IMR-90 (cell line): ENCODE measurements around the gene CNGB1. TPM values are rescaled to one million over a fixed set of nuclear protein-coding genes. Genes with fewer than 3 reads are reported as not detected.

Source experiments
- ATAC-seq: fragments of 200-7000 bp; cut with Tn5 transposase; 2 replicates; pipeline ENCODE4 v1.9.1; 2020; ENCODE audit warnings: low read depth, mild to moderate bottlenecking, moderate library complexity
- Bru-seq: library from RNA; stranded (reverse); fragments of 400-500 nt; gene quantifications from one replicate; lab custom pipeline; 2021; lab: Mats Ljungman, UMichigan
- BruChase-seq, 2 experiments: library from RNA; stranded (reverse); fragments of 400-500 nt; gene quantifications; one replicate each; lab custom pipeline; 2021; lab: Mats Ljungman, UMichigan
- BruUV-seq: library from RNA; stranded (reverse); fragments of 400-500 nt; replicated peaks from 2 replicates; lab custom pipeline; 2021; lab: Mats Ljungman, UMichigan
- CTCF ChIA-PET: fragments of 300-600 bp; formaldehyde crosslinking; extraction: SDS; loops from one replicate; lab custom pipeline; 2021; ENCODE audit warnings: antibody characterized with exemption; lab: Yijun Ruan, JAX
- POLR2A ChIA-PET: fragments of 300-600 bp; sonication (Branson Sonifier 250); formaldehyde crosslinking; loops from one replicate; lab custom pipeline; 2022; ENCODE audit warnings: antibody characterized with exemption; ENCODE audit not compliant: unreplicated experiment; lab: Charles Lee
- DNase-seq: peaks from one replicate; pipeline ENCODE4 v3.0.0; 2013
- H2AFZ ChIP-seq: replicated peaks from 2 replicates; pipeline ENCODE3; 2013; ENCODE audit warnings: low read length, mild to moderate bottlenecking; ENCODE audit not compliant: poor library complexity
- H2AK5ac ChIP-seq: 2 replicates; pipeline ENCODE4 v1.6.1; 2013; ENCODE audit warnings: low read depth, low read length, inconsistent platforms
- H2AK9ac ChIP-seq: replicated peaks from 2 replicates; pipeline ENCODE3; 2013; ENCODE audit warnings: mild to moderate bottlenecking, low read depth, low read length, moderate library complexity; ENCODE audit not compliant: poor library complexity
- H2BK120ac ChIP-seq: 2 replicates; pipeline ENCODE4 v1.6.1; 2013; ENCODE audit warnings: low read depth, low read length, inconsistent platforms
- H2BK15ac ChIP-seq: 3 replicates; pipeline ENCODE4 v1.6.1; 2013; ENCODE audit warnings: low read depth, low read length, inconsistent platforms
- H2BK20ac ChIP-seq: 2 replicates; pipeline ENCODE4 v1.6.1; 2013; ENCODE audit warnings: low read depth, mild to moderate bottlenecking, inconsistent platforms, low read length, moderate library complexity
- H2BK5ac ChIP-seq: 2 replicates; pipeline ENCODE4 v1.6.1; 2013; ENCODE audit warnings: mild to moderate bottlenecking, low read depth, low read length, inconsistent platforms; ENCODE audit not compliant: poor library complexity, severe bottlenecking
- H3K14ac ChIP-seq: replicated peaks from 2 replicates; pipeline ENCODE4 v1.6.1; 2013; ENCODE audit warnings: low read depth, low read length, inconsistent platforms
- H3K18ac ChIP-seq: 2 replicates; pipeline ENCODE4 v1.6.1; 2013; ENCODE audit warnings: low read depth, low read length, control low read depth
- H3K23ac ChIP-seq: 2 replicates; pipeline ENCODE4 v1.6.1; 2013; ENCODE audit warnings: low read depth, low read length, inconsistent platforms
- H3K27ac ChIP-seq: 2 replicates; pipeline ENCODE4 v1.5.1; 2013; ENCODE audit warnings: mild to moderate bottlenecking, control low read depth, low read length; ENCODE audit not compliant: insufficient read depth
- H3K27me3 ChIP-seq: 2 replicates; pipeline ENCODE4 v1.6.1; 2013; ENCODE audit warnings: low read length; ENCODE audit not compliant: control insufficient read depth, insufficient read depth
- H3K36me3 ChIP-seq: 2 replicates; pipeline ENCODE4 v1.6.1; 2013; ENCODE audit warnings: low read length, mixed read lengths; ENCODE audit not compliant: control insufficient read depth, insufficient read depth
- H3K4ac ChIP-seq: 2 replicates; pipeline ENCODE4 v1.6.1; 2013; ENCODE audit warnings: low read depth, low read length, inconsistent platforms
- H3K4me1 ChIP-seq: 2 replicates; pipeline ENCODE4 v1.6.1; 2013; ENCODE audit warnings: low read length, mixed read lengths; ENCODE audit not compliant: control insufficient read depth, insufficient read depth
- H3K4me2 ChIP-seq: 2 replicates; pipeline ENCODE4 v1.6.1; 2013; ENCODE audit warnings: low read depth, mild to moderate bottlenecking, control low read depth, low read length, moderate library complexity
- H3K4me3 ChIP-seq: 2 replicates; pipeline ENCODE4 v1.5.1; 2013; ENCODE audit warnings: low read depth, mild to moderate bottlenecking, control low read depth, low read length, moderate library complexity; ENCODE audit not compliant: insufficient read depth
- H3K56ac ChIP-seq: 2 replicates; pipeline ENCODE4 v1.6.1; 2013; ENCODE audit warnings: low read length, inconsistent platforms; ENCODE audit not compliant: insufficient read depth; ENCODE audit errors: extremely low read depth
- H3K79me1 ChIP-seq, 2 experiments: 2 replicates each; pipeline ENCODE4 v1.6.1; 2013; ENCODE audit warnings: low read length in 2 of 2, inconsistent platforms in 1 of 2, low read depth in 1 of 2
- H3K9ac ChIP-seq: 2 replicates; pipeline ENCODE4 v1.6.1; 2013; ENCODE audit warnings: low read depth, low read length, control low read depth
- H3K9me1 ChIP-seq: 2 replicates; pipeline ENCODE4 v1.6.1; 2013; ENCODE audit warnings: low read length, inconsistent platforms; ENCODE audit not compliant: insufficient read depth
- H3K9me3 ChIP-seq: 2 replicates; pipeline ENCODE4 v1.6.1; 2013; ENCODE audit warnings: low read length; ENCODE audit not compliant: control insufficient read depth, insufficient read depth
- H4K20me1 ChIP-seq: 2 replicates; pipeline ENCODE4 v1.6.1; 2013; ENCODE audit warnings: low read length, inconsistent platforms; ENCODE audit not compliant: insufficient read depth
- H4K5ac ChIP-seq: 2 replicates; pipeline ENCODE4 v1.6.1; 2013; ENCODE audit warnings: mild to moderate bottlenecking, low read depth, low read length, control low read depth
- H4K8ac ChIP-seq, 2 experiments: 2 replicates each; pipeline ENCODE4 v1.6.1; 2013; ENCODE audit warnings: low read depth in 2 of 2, low read length in 2 of 2, control low read depth in 1 of 2, inconsistent platforms in 1 of 2
- H4K91ac ChIP-seq: 2 replicates; pipeline ENCODE4 v1.6.1; 2013; ENCODE audit warnings: low read depth, low read length, inconsistent platforms; ENCODE audit not compliant: insufficient read depth
- CEBPB ChIP-seq: IDR thresholded peaks from 2 replicates; pipeline ENCODE4 v1.6.1; 2012; ENCODE audit warnings: low read depth, low read length, improper control_type of control experiment
- NFE2L2 ChIP-seq: fragments of 150-350 bp; IDR thresholded peaks from 2 replicates; pipeline ENCODE4 v1.6.1; 2016; ENCODE audit warnings: low read depth, mild to moderate bottlenecking, low read length
- POLR2A ChIP-seq: IDR thresholded peaks from 2 replicates; pipeline ENCODE4 v1.6.1; 2012; ENCODE audit warnings: mild to moderate bottlenecking, low read depth, low read length
- RAD21 ChIP-seq: IDR thresholded peaks from 2 replicates; pipeline ENCODE4 v1.6.1; 2012; ENCODE audit warnings: low read length, improper control_type of control experiment
- RCOR1 ChIP-seq: IDR thresholded peaks from 2 replicates; pipeline ENCODE4 v1.6.1; 2012; ENCODE audit warnings: mild to moderate bottlenecking, low read length, improper control_type of control experiment; ENCODE audit not compliant: insufficient replicate concordance
- RFX5 ChIP-seq: IDR thresholded peaks from 2 replicates; pipeline ENCODE4 v1.8.0; 2012; ENCODE audit warnings: low read depth, mild to moderate bottlenecking, low read length, moderate library complexity
- WGBS, 2 experiments: methylation state at CpG; one replicate each; pipeline versions ENCODE4 v1.1.5 to v1.1.7; 2013; ENCODE audit warnings: missing lambda C conversion rate in 2 of 2; ENCODE audit not compliant: insufficient read length in 1 of 2; ENCODE audit errors: extremely low coverage in 2 of 2; 5-methylcytosine and 5-hydroxymethylcytosine counted together
- dilution Hi-C: fragments of 300-500 bp; cut with HindIII; formaldehyde crosslinking; loops from one replicate; pipeline ENCODE4 v1.14.3; 2018; ENCODE audit warnings: low sequenced_read_pairs; ENCODE audit not compliant: unreplicated experiment
- in situ Hi-C: fragments of 300-500 bp; cut with MboI; formaldehyde crosslinking; loops from 3 replicates; pipeline ENCODE4 v1.14.3; 2019; ENCODE audit warnings: low sequenced_read_pairs, inconsistent platforms, mixed read lengths
- intact Hi-C: fragments of 100-400 bp; cut with micrococcal nuclease; formaldehyde crosslinking; loops from 2 replicates; pipeline ENCODE4 v1.10.0; 2022
- long read RNA-seq: library from polyadenylated mRNA; unstranded; transcript quantifications from one replicate; pipeline ENCODE4 v2.0.0, GENCODE V29; 2021; ENCODE audit not compliant: unreplicated experiment
- polyA plus RNA-seq, 3 experiments: library from polyadenylated mRNA; depleted of rRNA; stranded (reverse); fragments of >200 nt; gene quantifications; 2 replicates each; pipeline ENCODE4 v1.2.3, GENCODE V29; 2012; ENCODE audit warnings: low replicate concordance in 1 of 3
- total RNA-seq: library from RNA; depleted of rRNA; stranded (reverse); fragments of >200 nt; gene quantifications from 2 replicates; pipeline ENCODE4 v1.2.3, GENCODE V29; 2012; rRNA removed
- TF ChIP-seq, protein P1 (sequence below): fragments of 150-350 bp; IDR thresholded peaks from 2 replicates; pipeline ENCODE4 v1.6.1; 2017; ENCODE audit warnings: mild to moderate bottlenecking, antibody characterized with exemption, low read length, low read depth
- TF ChIP-seq, protein P2 (sequence below): conservative IDR thresholded peaks from 2 replicates; pipeline ENCODE4 v1.5.1; 2012; ENCODE audit warnings: mild to moderate bottlenecking, low read depth, low read length, improper control_type of control experiment
- TF ChIP-seq, protein P3 (sequence below): fragments of 150-350 bp; IDR thresholded peaks from 2 replicates; pipeline ENCODE4 v1.6.1; 2016; ENCODE audit warnings: low read depth, mild to moderate bottlenecking, low read length, moderate library complexity, borderline replicate concordance

The CNGB1 gene
- total RNA-seq (not detected in 2 replicates), polyA plus RNA-seq (2012; rRNA removed) (not detected in 2 replicates), Bru-seq, nascent RNA (not detected), BruChase-seq, experiment 1, labeled RNA remaining after a 6-hour chase (not detected), BruChase-seq, experiment 2, labeled RNA remaining after a 2-hour chase (percentile 1 among the genes with signal in this experiment)
- polyA plus RNA-seq (2012; cell fraction: cytosol; rRNA removed) = not detected in 2 replicates
- polyA plus RNA-seq (2012; cell fraction: nucleus; rRNA removed; ENCODE audit: low replicate concordance) = 0.01 TPM in 1 of 2 replicates, not detected in the other
- long read RNA-seq = 0 reads

DNA sequence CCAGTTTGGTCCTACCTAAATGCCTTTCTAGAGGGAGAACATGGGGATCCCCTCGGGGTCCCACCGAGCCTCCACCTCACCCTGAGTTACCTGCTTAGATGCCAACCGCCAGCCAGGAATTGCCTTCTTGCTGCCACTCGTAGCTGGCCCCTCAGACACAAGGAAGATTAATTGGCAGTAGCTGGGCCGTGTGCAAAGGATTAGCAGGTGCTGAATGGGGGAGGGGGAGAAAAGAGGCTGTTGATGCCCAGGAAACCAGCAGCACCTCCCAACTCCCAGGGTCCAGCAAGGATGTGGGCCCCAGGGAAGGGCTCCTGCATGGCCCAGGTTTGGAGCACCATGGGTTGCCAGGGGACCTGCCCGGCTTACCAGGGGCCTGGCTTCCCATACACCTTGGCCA lies at the start of gene CNGB1:
TSS of gene CNGB1 (minus strand) at position 159 of the 400 bp plus-strand sequence. CDS start 3,842 bp downstream, outside the sequence.
- Histone ChIP-seq H3K18ac (no peak within 1 kb of the TSS), H2BK120ac (no peak within 1 kb of the TSS), H2AK9ac (no peak within 1 kb of the TSS), H3K4me3 (no peak within 1 kb of the TSS), H2AK5ac (no peak within 1 kb of the TSS), H2BK20ac (no peak within 1 kb of the TSS), H4K91ac (no peak within 1 kb of the TSS), H4K5ac (no peak within 1 kb of the TSS), H3K27me3 (peaks cover 45% of the 10 kb centered on the region), H3K27ac (no peak within 1 kb of the TSS), H3K4ac (no peak within 1 kb of the TSS), H3K9ac (no peak within 1 kb of the TSS), H3K79me1 (no peaks in the 10 kb centered on the region), H3K56ac (no peak within 1 kb of the TSS), H3K9me3 (peaks cover 2% of the 10 kb centered on the region; the same call in 1 of the 2 replicates), H2AFZ (no peak within 1 kb of the TSS), H2BK15ac (no peak within 1 kb of the TSS), H2BK5ac (no peak within 1 kb of the TSS), H3K36me3 (no peaks in the 10 kb centered on the region), H3K9me1 (no peaks in the 10 kb centered on the region), H3K23ac (no peak within 1 kb of the TSS), H3K4me2 (no peak within 1 kb of the TSS), H4K8ac (no peak within 1 kb of the TSS), H4K20me1 (no peaks in the 10 kb centered on the region), H3K4me1 (no peaks in the 10 kb centered on the region; the same call in 1 of the 2 replicates), H3K14ac (no peak within 1 kb of the TSS)
- no TSS peak for BruUV-seq
- ATAC-seq = no peak
- dilution Hi-C loops = no loop called here
- TF ChIP-seq, protein P1, sequence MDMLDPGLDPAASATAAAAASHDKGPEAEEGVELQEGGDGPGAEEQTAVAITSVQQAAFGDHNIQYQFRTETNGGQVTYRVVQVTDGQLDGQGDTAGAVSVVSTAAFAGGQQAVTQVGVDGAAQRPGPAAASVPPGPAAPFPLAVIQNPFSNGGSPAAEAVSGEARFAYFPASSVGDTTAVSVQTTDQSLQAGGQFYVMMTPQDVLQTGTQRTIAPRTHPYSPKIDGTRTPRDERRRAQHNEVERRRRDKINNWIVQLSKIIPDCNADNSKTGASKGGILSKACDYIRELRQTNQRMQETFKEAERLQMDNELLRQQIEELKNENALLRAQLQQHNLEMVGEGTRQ = no peak
- no peak for TF ChIP-seq CEBPB
- TF ChIP-seq, protein P2, sequence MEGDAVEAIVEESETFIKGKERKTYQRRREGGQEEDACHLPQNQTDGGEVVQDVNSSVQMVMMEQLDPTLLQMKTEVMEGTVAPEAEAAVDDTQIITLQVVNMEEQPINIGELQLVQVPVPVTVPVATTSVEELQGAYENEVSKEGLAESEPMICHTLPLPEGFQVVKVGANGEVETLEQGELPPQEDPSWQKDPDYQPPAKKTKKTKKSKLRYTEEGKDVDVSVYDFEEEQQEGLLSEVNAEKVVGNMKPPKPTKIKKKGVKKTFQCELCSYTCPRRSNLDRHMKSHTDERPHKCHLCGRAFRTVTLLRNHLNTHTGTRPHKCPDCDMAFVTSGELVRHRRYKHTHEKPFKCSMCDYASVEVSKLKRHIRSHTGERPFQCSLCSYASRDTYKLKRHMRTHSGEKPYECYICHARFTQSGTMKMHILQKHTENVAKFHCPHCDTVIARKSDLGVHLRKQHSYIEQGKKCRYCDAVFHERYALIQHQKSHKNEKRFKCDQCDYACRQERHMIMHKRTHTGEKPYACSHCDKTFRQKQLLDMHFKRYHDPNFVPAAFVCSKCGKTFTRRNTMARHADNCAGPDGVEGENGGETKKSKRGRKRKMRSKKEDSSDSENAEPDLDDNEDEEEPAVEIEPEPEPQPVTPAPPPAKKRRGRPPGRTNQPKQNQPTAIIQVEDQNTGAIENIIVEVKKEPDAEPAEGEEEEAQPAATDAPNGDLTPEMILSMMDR = no peak
- no peak for TF ChIP-seq NFE2L2
- no peak for TF ChIP-seq POLR2A
- no peak for TF ChIP-seq RCOR1
- TF ChIP-seq RFX5 = no peak
- TF ChIP-seq, protein P3, sequence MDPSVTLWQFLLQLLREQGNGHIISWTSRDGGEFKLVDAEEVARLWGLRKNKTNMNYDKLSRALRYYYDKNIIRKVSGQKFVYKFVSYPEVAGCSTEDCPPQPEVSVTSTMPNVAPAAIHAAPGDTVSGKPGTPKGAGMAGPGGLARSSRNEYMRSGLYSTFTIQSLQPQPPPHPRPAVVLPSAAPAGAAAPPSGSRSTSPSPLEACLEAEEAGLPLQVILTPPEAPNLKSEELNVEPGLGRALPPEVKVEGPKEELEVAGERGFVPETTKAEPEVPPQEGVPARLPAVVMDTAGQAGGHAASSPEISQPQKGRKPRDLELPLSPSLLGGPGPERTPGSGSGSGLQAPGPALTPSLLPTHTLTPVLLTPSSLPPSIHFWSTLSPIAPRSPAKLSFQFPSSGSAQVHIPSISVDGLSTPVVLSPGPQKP = no peak
- TF ChIP-seq RAD21 = no peak
- no peak for DNase-seq
- in situ Hi-C loops = no loop called here
- CTCF ChIA-PET = no interaction called here
- intact Hi-C loops = no loop called here
- 57% methylated on average over 1 of the region's 6 CpGs; no CpG with 5 or more reads in 1 of the 2 experiments for WGBS, 2 experiments
- POLR2A ChIA-PET = no interaction called here
